Fibroblast of skin of back (primary cell): ENCODE measurements around the gene MAGED2. TPM values are rescaled to one million over a fixed set of nuclear protein-coding genes. Genes with fewer than 3 reads are reported as not detected.
A peak's percentile ranks its signal among the peaks of the same experiment; 100 is the strongest.
"Not testable (repeated sequence)": the region's sequence is repeated elsewhere in the genome, so short reads cannot be mapped to it uniquely, and the experiment has no call there.

Source experiments
- DNase-seq: peaks from one replicate; pipeline ENCODE4 v3.0.0-alpha.2; 2013
- polyA plus RNA-seq, 2 experiments: library from polyadenylated mRNA; unstranded; fragments of 120-200 nt; gene quantifications; one replicate each; pipeline ENCODE4 v1.2.1, GENCODE V29; 2013; ENCODE audit not compliant: insufficient read length in 2 of 2

The MAGED2 gene
- 336 TPM for polyA plus RNA-seq (2013, experiment 1 of 2; ENCODE audit: insufficient read length)
- 445 TPM for polyA plus RNA-seq (2013, experiment 2 of 2; ENCODE audit: insufficient read length)

GRCh38 chrX:54807524-54808108, at the start of gene MAGED2:
MAGED2 (plus strand) TSS chrX:54807745; CDS start chrX:54809332, 1,587 bp downstream.
- DNase-seq, result peak; percentile 42

- no peak for DNase-seq
Measured at GRCh38 chrX:54758114-54759055, 49.2 kb upstream of the MAGED2 start.

GRCh38 chrX:54774391-54775094, 33.0 kb upstream of the MAGED2 start:
- peak; percentile 87 for DNase-seq

- no peak for DNase-seq
Measured at GRCh38 chrX:54776061-54776460, 31.5 kb upstream of the MAGED2 start.

GRCh38 chrX:54776987-54777672, 30.4 kb upstream of the MAGED2 start:
- no peak for DNase-seq

- DNase-seq, result peak; percentile 4
Measured at GRCh38 chrX:54785901-54786300, 21.6 kb upstream of the MAGED2 start.

- DNase-seq, result no peak
Measured at GRCh38 chrX:54786967-54787366, 20.6 kb upstream of the MAGED2 start.

- DNase-seq, result no peak
Measured at GRCh38 chrX:54788446-54788845, 19.1 kb upstream of the MAGED2 start.

- not testable (repeated sequence) for DNase-seq
Measured at GRCh38 chrX:54789405-54789804, 18.1 kb upstream of the MAGED2 start.

- no peak for DNase-seq
Measured at GRCh38 chrX:54794028-54794427, 13.5 kb upstream of the MAGED2 start.

- no peak for DNase-seq
Measured at GRCh38 chrX:54794795-54795194, 12.8 kb upstream of the MAGED2 start.

GRCh38 chrX:54798137-54798536, 9.4 kb upstream of the MAGED2 start, which contains the start of gene ITIH6:
ITIH6 (minus strand) TSS chrX:54798255; CDS start chrX:54798210, 45 bp downstream.
- no peak for DNase-seq

GRCh38 chrX:54799046-54799445, 8.5 kb upstream of the MAGED2 start:
- no peak for DNase-seq

- DNase-seq, result peak; percentile 66
Measured at GRCh38 chrX:54808109-54808604, 612 bp downstream of the MAGED2 start.

GRCh38 chrX:54808605-54809483, 1.3 kb downstream of the MAGED2 start:
- peak; percentile 95 for DNase-seq

GRCh38 chrX:54810532-54810931, 3.0 kb downstream of the MAGED2 start:
- DNase-seq, result no peak

- no peak for DNase-seq
Measured at GRCh38 chrX:54811301-54811885, 3.8 kb downstream of the MAGED2 start.

GRCh38 chrX:54812306-54812705, 4.8 kb downstream of the MAGED2 start:
- no peak for DNase-seq

- DNase-seq, result no peak
Measured at GRCh38 chrX:54817220-54817820, 9.8 kb downstream of the MAGED2 start.

GRCh38 chrX:54818221-54818620, 10.7 kb downstream of the MAGED2 start:
- DNase-seq, result no peak
